ENCODE measurements around the gene PRKCE. TPM values are rescaled to one million over a fixed set of nuclear protein-coding genes. Genes with fewer than 3 reads are reported as not detected.

PRKCE gene
- total and polyA plus RNA-seq, 2 of the 8 experiments (the other 6 are each of a cell fraction or from before 2014, with no cell fraction given): 0.54 to 2.1 TPM

DNA sequence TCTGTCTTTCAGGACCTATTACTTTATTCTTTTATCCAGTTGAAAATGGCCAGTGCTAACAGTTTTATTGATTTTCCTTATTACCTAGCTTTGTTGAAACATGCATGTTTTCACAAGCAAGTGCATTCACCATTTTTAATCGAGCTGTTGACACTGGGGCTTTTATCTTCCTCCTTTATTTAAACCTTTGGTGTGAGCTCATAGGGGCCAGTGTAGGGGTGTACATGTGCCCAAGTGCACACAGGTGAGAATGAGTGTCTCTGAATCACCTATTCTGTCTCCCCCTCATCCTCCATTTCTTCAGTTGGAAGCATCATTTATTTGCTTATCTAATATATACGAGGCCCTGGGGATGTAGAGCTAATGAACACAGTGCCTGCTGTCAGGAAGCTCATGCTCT, 199.1 kb downstream of the PRKCE start (continued):
- TF ChIP-seq CHD7 (IDR thresholded peaks at IDR 0.05; ENCODE audit: insufficient replicate concordance, low read length): no peak
- TF ChIP-seq CHD2 (IDR thresholded peaks at IDR 0.05; ENCODE audit: low read length): no peak
- TF ChIP-seq JUND (IDR thresholded peaks at IDR 0.05; ENCODE audit: low read length): no peak
